Endothelial cell of umbilical vein (primary cell): ENCODE data around the gene ZFYVE28. TPM values are rescaled to one million over a fixed set of nuclear protein-coding genes. Genes with fewer than 3 reads are reported as not detected.

Experiments used
- BruUV-seq: library from RNA; stranded (reverse); fragments of 400-500 nt; replicated peaks from 2 replicates; lab custom pipeline; 2021; lab: Mats Ljungman, UMichigan
- CTCF ChIA-PET: fragments of 300-600, 350-600 bp; sonication (Branson Sonifier 250); formaldehyde crosslinking; loops from one replicate; lab custom pipeline; 2021; ENCODE audit warnings: antibody characterized with exemption, inconsistent platforms; lab: Charles Lee
- POLR2A ChIA-PET: fragments of 300-600, 350-600 bp; sonication (Branson Sonifier 250); formaldehyde crosslinking; loops from one replicate; lab custom pipeline; 2021; ENCODE audit warnings: antibody characterized with exemption, inconsistent platforms; lab: Charles Lee
- DNase-seq: peaks from one replicate; pipeline ENCODE4 v3.0.0-alpha.2; 2011; ENCODE audit warnings: low read depth, low spot score
- FAIRE-seq: peaks from 2 replicates; lab custom pipeline; 2011; peaks lifted over from hg19 to GRCh38; lab: Jason Lieb, UNC
- H2AFZ ChIP-seq: 2 replicates; pipeline ENCODE4 v1.6.0; 2012; ENCODE audit warnings: low read depth, low read length, control low read depth, inconsistent platforms
- H3K27ac ChIP-seq: 2 replicates; pipeline ENCODE4 v1.5.1; 2011; ENCODE audit warnings: low read depth, mild to moderate bottlenecking, control low read depth, low read length, moderate library complexity; ENCODE audit not compliant: insufficient read depth
- H3K27me3 ChIP-seq, 2 experiments: 2 replicates each; pipeline versions ENCODE4 v1.6.0 to v1.6.1; 2011; ENCODE audit warnings: low read length in 2 of 2, mixed read lengths in 1 of 2; ENCODE audit not compliant: control insufficient read depth in 2 of 2, insufficient read depth in 2 of 2
- H3K36me3 ChIP-seq, 2 experiments: 2 replicates in 1 of 2; 3 replicates in 1 of 2; pipeline ENCODE4 v1.5.1; 2011; ENCODE audit warnings: low read length in 2 of 2, mild to moderate bottlenecking in 1 of 2, moderate library complexity in 1 of 2; ENCODE audit not compliant: control insufficient read depth in 2 of 2, insufficient read depth in 2 of 2; ENCODE audit errors: extremely low read depth in 1 of 2
- H3K4me1 ChIP-seq: 3 replicates; pipeline ENCODE4 v1.5.1; 2011; ENCODE audit warnings: mild to moderate bottlenecking, low read length; ENCODE audit not compliant: control insufficient read depth, insufficient read depth; ENCODE audit errors: extremely low read depth
- H3K4me2 ChIP-seq: 2 replicates; pipeline ENCODE4 v1.6.1; 2011; ENCODE audit warnings: low read length, control low read depth, mixed read lengths; ENCODE audit not compliant: insufficient read depth
- H3K4me3 ChIP-seq, 3 experiments: fragments of 200-600 bp in 1 of 3; sonication (generic), shearing (Covaris generic) in 1 of 3; replicated peaks in 1 of 3; 2 replicates each; pipeline ENCODE4 v1.5.1; 2011 to 2016; ENCODE audit warnings: control low read depth in 3 of 3, low read length in 3 of 3, mild to moderate bottlenecking in 2 of 3, inconsistent platforms in 1 of 3, low read depth in 1 of 3, moderate library complexity in 1 of 3; ENCODE audit not compliant: insufficient read depth in 1 of 3
- H3K79me2 ChIP-seq: 2 replicates; pipeline ENCODE4 v1.6.0; 2012; ENCODE audit warnings: low read length, inconsistent platforms; ENCODE audit not compliant: control insufficient read depth, insufficient read depth
- H3K9ac ChIP-seq: replicated peaks from 2 replicates; pipeline ENCODE3; 2011; ENCODE audit warnings: low read length, control low read depth; ENCODE audit not compliant: insufficient read depth; ENCODE audit errors: extremely low read depth
- H3K9me1 ChIP-seq: replicated peaks from 3 replicates; pipeline ENCODE4 v1.6.0; 2011; ENCODE audit warnings: mild to moderate bottlenecking, low read length; ENCODE audit not compliant: control insufficient read depth, insufficient read depth; ENCODE audit errors: extremely low read depth
- H3K9me3 ChIP-seq: replicated peaks from 2 replicates; pipeline ENCODE4 v1.5.1; 2012; ENCODE audit warnings: low read length, inconsistent platforms; ENCODE audit not compliant: control insufficient read depth, insufficient read depth
- H4K20me1 ChIP-seq: replicated peaks from 2 replicates; pipeline ENCODE3; 2011; ENCODE audit warnings: mild to moderate bottlenecking, low read length; ENCODE audit not compliant: control insufficient read depth, insufficient read depth; ENCODE audit errors: extremely low read depth
- CTCF ChIP-seq, 2 donors: IDR thresholded peaks; 1 replicate in 1 of 2; 2 replicates in 1 of 2; pipeline ENCODE4 v1.5.1; 2011; ENCODE audit warnings: low read length in 2 of 2, mild to moderate bottlenecking in 2 of 2, moderate library complexity in 2 of 2, control low read depth in 1 of 2, inconsistent platforms in 1 of 2, low read depth in 1 of 2; ENCODE audit not compliant: insufficient read depth in 1 of 2; ENCODE audit errors: extremely low read depth in 1 of 2
- EZH2 ChIP-seq: IDR thresholded peaks from 2 replicates; pipeline ENCODE4 v1.6.1; 2012; ENCODE audit warnings: borderline replicate concordance, low read depth, mild to moderate bottlenecking, moderate library complexity, low read length, inconsistent platforms; ENCODE audit not compliant: severe bottlenecking
- FOS ChIP-seq: IDR thresholded peaks from 2 replicates; pipeline ENCODE4 v1.6.1; 2011; ENCODE audit warnings: mild to moderate bottlenecking, low read length, moderate library complexity, borderline replicate concordance; ENCODE audit not compliant: insufficient read depth
- GATA2 ChIP-seq: IDR thresholded peaks from 2 replicates; pipeline ENCODE4 v1.7.0; 2011; ENCODE audit warnings: low read depth, mild to moderate bottlenecking, moderate library complexity, mixed read lengths, low read length; ENCODE audit not compliant: insufficient read length, insufficient read depth
- JUN ChIP-seq: IDR thresholded peaks from 2 replicates; pipeline ENCODE4 v1.6.1; 2011; ENCODE audit warnings: borderline replicate concordance, low read depth; ENCODE audit not compliant: insufficient read length, insufficient read depth
- MYC ChIP-seq: IDR thresholded peaks from one replicate; pipeline ENCODE4 v1.6.1; 2011; ENCODE audit warnings: mild to moderate bottlenecking, low read depth, low read length
- POLR2A ChIP-seq: IDR thresholded peaks from 2 replicates; pipeline ENCODE4 v1.6.1; 2012; ENCODE audit warnings: low read depth, mild to moderate bottlenecking, control low read depth, low read length
- POLR2AphosphoS5 ChIP-seq: IDR thresholded peaks from 2 replicates; pipeline ENCODE4 v1.6.1; 2012; ENCODE audit warnings: low read depth, mild to moderate bottlenecking, control low read depth, low read length, moderate library complexity; ENCODE audit not compliant: insufficient read depth
- dilution Hi-C: fragments of 300-500 bp; cut with MboI; formaldehyde crosslinking; loops from one replicate; pipeline ENCODE4 v1.15.0; 2019; ENCODE audit warnings: low sequenced_read_pairs; ENCODE audit not compliant: extremely low pct_ligation_motif_present
- intact Hi-C: fragments of 100-400 bp; cut with micrococcal nuclease; formaldehyde crosslinking; loops from one replicate; pipeline ENCODE4 v1.10.0; 2022
- polyA plus RNA-seq, 4 experiments: library from polyadenylated mRNA; depleted of rRNA in 3 of 4; stranded (reverse) in 3 of 4; unstranded in 1 of 4; fragments of >200 nt; gene quantifications; 2 replicates each; pipeline versions ENCODE4 v1.2.1 to v1.2.3, GENCODE V29; 2011 to 2012; ENCODE audit warnings: missing spikeins in 1 of 4
- total RNA-seq: library from RNA; stranded (reverse); gene quantifications from 2 replicates; pipeline ENCODE4 v1.2.3, GENCODE V29; 2021

Gene ZFYVE28
- total and polyA plus RNA-seq, 2 donors (not counting 3 experiments of a cell fraction or from before 2014, with no cell fraction given) = 5.8 to 7.1 TPM

- H3K79me2 ChIP-seq = no peaks in the 10 kb centered on the region
- no peak for DNase-seq
- no peaks in the 10 kb centered on the region for H4K20me1 ChIP-seq
- H3K4me1 ChIP-seq = no peaks in the 10 kb centered on the region
- H2AFZ ChIP-seq = no peak overlapping the region
- no peaks in the 10 kb centered on the region for H3K36me3 ChIP-seq
- H3K4me2 ChIP-seq = no peak overlapping the region
- intact Hi-C loops = no loop called here
- H3K9me1 ChIP-seq = no peaks in the 10 kb centered on the region
- TF ChIP-seq MYC = no peak
- TF ChIP-seq POLR2AphosphoS5 = no peak
- TF ChIP-seq EZH2 = no peak
- no peak for TF ChIP-seq POLR2A
- dilution Hi-C loops = no loop called here
- H3K9ac ChIP-seq = no peak overlapping the region
- POLR2A ChIA-PET = interaction anchor here (0.6 kb wide), 1 partner anchor 16 kb away, joined by 4 read pairs; no protein-coding TSS in a partner anchor
- no peak overlapping the region for H3K4me3 ChIP-seq
- H3K27ac ChIP-seq = no peak overlapping the region
- no peaks in the 10 kb centered on the region for H3K27me3 ChIP-seq
- no TSS peak for BruUV-seq
- CTCF ChIA-PET = no interaction called here
- H3K9me3 ChIP-seq = no peaks in the 10 kb centered on the region
- FAIRE-seq = no peak
Measured at GRCh38 chr4:2277956-2278355, 140.5 kb downstream of the ZFYVE28 start.

GRCh38 chr4:2276581-2277325 lies 141.7 kb downstream of the ZFYVE28 start:
- H3K9ac ChIP-seq = no peak overlapping the region
- H3K27ac ChIP-seq = no peak overlapping the region
- H3K9me3 ChIP-seq = no peaks in the 10 kb centered on the region
- no peaks in the 10 kb centered on the region for H3K79me2 ChIP-seq
- H3K9me1 ChIP-seq = no peaks in the 10 kb centered on the region
- DNase-seq (no peak), FAIRE-seq (no peak)
- no peaks in the 10 kb centered on the region for H3K36me3 ChIP-seq
- ChIA-PET POLR2A (no interaction called here), CTCF (no interaction called here)
- H3K4me1 ChIP-seq = no peaks in the 10 kb centered on the region
- no peak overlapping the region for H3K4me3 ChIP-seq
- BruUV-seq = no TSS peak
- no peak for TF ChIP-seq POLR2A
- no peak for TF ChIP-seq GATA2
- no peak for TF ChIP-seq CTCF (IDR thresholded peaks at IDR 0.05; ENCODE audit: extremely low read depth in 1 of 2, insufficient read depth in 1 of 2, low read depth in 1 of 2, low read length in 2 of 2)
- TF ChIP-seq EZH2 = no peak
- no peak for TF ChIP-seq MYC
- no peak for TF ChIP-seq JUN
- no peak for TF ChIP-seq FOS
- no peaks in the 10 kb centered on the region for H3K27me3 ChIP-seq
- H4K20me1 ChIP-seq = no peaks in the 10 kb centered on the region
- H3K4me2 ChIP-seq = no peak overlapping the region
- intact Hi-C loops = no loop called here
- dilution Hi-C loops = no loop called here
- H2AFZ ChIP-seq = no peak overlapping the region
